Measurements from ENCODE around the gene STX1A. TPM values are rescaled to one million over a fixed set of nuclear protein-coding genes. Genes with fewer than 3 reads are reported as not detected.

The STX1A gene
- 8.2 and 18.2 TPM in 2 replicates for total RNA-seq

GRCh38 chr7:73718905-73719805, at the start of gene STX1A:
Gene STX1A, minus strand, starts transcription at chr7:73719669. Its CDS starts 38 bp downstream, at chr7:73719631.

GRCh38 chr7:73738612-73739386, 19.3 kb upstream of the STX1A start, which contains the start of gene ABHD11:
Gene ABHD11, minus strand, starts transcription at chr7:73738802. Its CDS starts 32 bp downstream, at chr7:73738770.

DNA sequence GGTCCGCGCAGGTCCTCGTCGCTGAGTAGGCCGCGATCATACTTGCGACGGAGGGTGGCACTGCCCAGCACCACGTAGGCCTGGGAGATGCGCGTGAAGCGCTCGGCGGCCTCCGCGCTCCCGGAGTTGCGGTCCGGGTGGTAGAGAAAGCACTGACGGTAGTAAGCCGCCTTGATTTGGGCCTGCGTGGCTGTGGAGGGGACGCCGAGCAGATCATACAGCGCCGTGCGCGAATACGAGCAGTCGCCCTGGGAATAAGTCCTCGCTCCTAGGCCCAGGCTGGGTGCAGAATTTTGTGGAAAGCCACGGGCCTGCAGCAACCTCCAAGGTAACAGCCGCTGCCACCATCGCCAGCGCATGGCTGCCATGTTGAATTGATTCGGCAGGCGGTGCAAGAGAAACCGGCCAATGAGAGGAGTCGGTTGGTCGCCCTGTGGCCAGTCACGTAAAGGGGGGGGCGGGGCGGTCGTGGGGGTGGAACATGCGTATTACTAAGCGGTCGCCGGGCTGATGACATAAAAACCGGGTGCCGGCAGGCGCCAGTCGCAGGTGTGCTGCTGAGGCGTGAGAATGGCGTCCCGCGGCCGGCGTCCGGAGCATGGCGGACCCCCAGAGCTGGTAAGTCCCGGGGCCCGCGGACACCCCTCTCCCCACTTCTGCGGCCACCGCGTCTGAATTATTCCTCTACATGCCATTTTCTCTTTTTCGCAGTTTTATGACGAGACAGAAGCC, 36.2 kb downstream of the STX1A start, which contains the start of the genes BUD23 and DNAJC30:
Gene BUD23 (plus strand): TSS at position 542 of the 732 bp plus-strand sequence. CDS start 29 bp downstream, at position 571.
Gene DNAJC30 (minus strand): TSS at position 398 of the 732 bp plus-strand sequence. CDS start 30 bp downstream, at position 368.

GRCh38 chr7:73667344-73668102, 51.9 kb downstream of the STX1A start, which contains the start of gene VPS37D:
Gene VPS37D, plus strand, starts transcription at chr7:73667831. Its CDS starts 128 bp downstream, at chr7:73667959.

Other genes with a start within 250 kb of the STX1A start
- gene BAZ1B, start 197.4 kb downstream of the STX1A start, total RNA-seq = 72.1 and 93.0 TPM in 2 replicates
- gene BCL7B, start 162.0 kb downstream of the STX1A start, total RNA-seq = 20.6 and 26.0 TPM in 2 replicates
- 80.7 and 93.0 TPM in 2 replicates for gene TBL2, start 141.1 kb downstream of the STX1A start, total RNA-seq
- gene MLXIPL, start 95.1 kb downstream of the STX1A start, total RNA-seq = 0.14 and 0.34 TPM in 2 replicates
- 1.0 and 1.3 TPM in 2 replicates for gene VPS37D, start 51.8 kb downstream of the STX1A start, total RNA-seq
- gene DNAJC30, start 36.2 kb downstream of the STX1A start, total RNA-seq = 1.0 and 1.6 TPM in 2 replicates
- gene BUD23, start 36.1 kb downstream of the STX1A start, total RNA-seq = 43.3 and 81.0 TPM in 2 replicates
- 5.1 and 9.8 TPM in 2 replicates for gene ABHD11, start 19.1 kb upstream of the STX1A start, total RNA-seq
- gene CLDN3, start 50.6 kb upstream of the STX1A start, total RNA-seq = not detected in 2 replicates
- gene CLDN4, start 111.3 kb upstream of the STX1A start, total RNA-seq = 44.1 and 64.8 TPM in 2 replicates
- 3.1 and 4.4 TPM in 2 replicates for gene METTL27, start 122.8 kb upstream of the STX1A start, total RNA-seq
- gene TMEM270, start 141.5 kb upstream of the STX1A start, total RNA-seq = not detected in 2 replicates

Data from nasal cavity respiratory epithelium epithelial cell of viscerocranial mucosa (primary cell).